Left ventricle myocardium inferior (tissue), 1 donor: ENCODE data around the gene CNTNAP2. TPM values are rescaled to one million over a fixed set of nuclear protein-coding genes. Genes with fewer than 3 reads are reported as not detected.

Experiments
- DNase-seq: peaks from one replicate; pipeline ENCODE4 v3.0.0-alpha.2; 2020
- H3K27ac ChIP-seq: fragments of 200-600 bp; replicated peaks from 2 replicates; pipeline ENCODE4 v1.8.0; 2021
- H3K27me3 ChIP-seq: fragments of 200-600 bp; 2 replicates; pipeline ENCODE4 v1.8.0; 2021; ENCODE audit warnings: low read depth
- H3K36me3 ChIP-seq: fragments of 200-600 bp; 2 replicates; pipeline ENCODE4 v1.8.0; 2021
- H3K4me1 ChIP-seq: fragments of 200-600 bp; 2 replicates; pipeline ENCODE4 v1.8.0; 2021
- H3K4me3 ChIP-seq: fragments of 200-600 bp; 2 replicates; pipeline ENCODE4 v1.8.0; 2021; ENCODE audit warnings: mild to moderate bottlenecking, moderate library complexity
- H3K9me3 ChIP-seq: fragments of 200-600 bp; replicated peaks from 2 replicates; pipeline ENCODE4 v1.8.0; 2021
- intact Hi-C: fragments of 100-400 bp; cut with micrococcal nuclease; formaldehyde crosslinking; loops from one replicate; pipeline ENCODE4 v1.11.0; 2022
- total RNA-seq: library from RNA; stranded (reverse); fragmentation: NEBNext Ultra II Directional; extraction: Animal tissue kit (Norgen Biotek cat#: 25700); gene quantifications from one replicate; pipeline ENCODE4 v1.2.1, GENCODE V29; 2021
- TF ChIP-seq, protein P1 (sequence below): fragments of 200-600 bp; IDR thresholded peaks from 2 replicates; pipeline ENCODE4 v1.8.0; 2021; ENCODE audit warnings: antibody characterized with exemption, mild to moderate bottlenecking, borderline replicate concordance
- donor health status: DM: no; HTN: yes; CAD: no; lungs with severe emphysema.

The CNTNAP2 gene
- total RNA-seq, 1 donor from 2014 or later, result 0.99 TPM

DNA sequence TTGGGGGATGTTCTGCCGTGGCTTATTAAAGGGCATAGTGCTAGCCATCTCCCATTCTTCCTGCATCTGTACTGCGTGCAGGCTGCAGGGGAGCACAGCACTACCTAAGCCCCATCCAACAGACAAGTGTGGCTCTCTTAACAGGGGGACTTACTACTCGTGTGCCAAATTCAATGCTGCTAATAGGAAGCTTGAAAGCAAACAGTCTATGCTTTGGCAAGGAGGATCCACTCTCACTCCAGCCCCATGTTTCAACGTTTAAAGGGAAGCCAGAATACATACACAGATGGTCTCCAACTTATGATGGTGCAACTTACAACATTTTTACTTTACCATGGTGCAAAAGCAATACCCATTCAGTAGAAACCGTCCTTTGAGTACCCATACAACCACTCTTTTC is 2245.9 kb downstream of the CNTNAP2 start:
- intact Hi-C loops, result no loop called here
- no peak for DNase-seq

DNA sequence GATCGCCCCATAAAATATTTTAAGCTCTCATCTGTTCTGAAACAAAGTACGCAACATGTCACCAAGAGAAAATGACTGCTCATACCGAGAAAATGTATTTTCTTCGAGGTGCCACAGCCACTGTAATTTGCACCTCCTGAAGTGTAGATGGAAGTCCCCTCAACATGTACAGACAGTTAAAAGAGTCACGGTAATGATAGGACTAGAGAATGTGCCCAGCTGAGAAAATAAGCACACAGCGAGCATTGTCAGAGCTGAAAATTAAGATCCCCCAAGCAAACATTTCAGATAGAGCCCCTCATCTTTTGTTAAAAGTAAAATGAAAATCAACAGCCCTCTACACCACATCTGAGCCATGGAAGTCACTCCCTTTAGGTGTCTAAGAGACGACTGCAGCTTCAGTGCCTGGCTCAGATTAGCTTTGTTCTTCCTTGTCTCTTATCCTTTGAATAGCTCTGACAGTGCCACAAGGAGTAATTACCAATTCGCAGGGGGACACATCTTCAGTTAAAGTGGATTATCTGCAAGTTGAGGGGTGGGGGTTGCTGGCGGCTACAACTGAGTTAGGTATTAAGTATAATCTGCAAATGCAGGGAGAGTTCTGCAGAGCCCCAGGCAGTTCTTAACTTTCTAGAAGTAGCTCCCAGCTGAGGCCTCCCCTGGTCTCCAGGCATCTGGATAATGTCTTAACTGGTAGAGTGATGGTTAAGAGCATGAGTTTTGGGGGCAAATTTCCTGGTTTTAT is 2251.3 kb downstream of the CNTNAP2 start:
- no peak for DNase-seq

More for the DNA sequence above, 2245.9 kb downstream of the CNTNAP2 start:
- peaks cover 5% of the 10 kb centered on the region for H3K27me3 ChIP-seq
- H3K27ac ChIP-seq, result no peak overlapping the region
- no peak overlapping the region for H3K4me3 ChIP-seq
- H3K4me1 ChIP-seq, result no peaks in the 10 kb centered on the region
- H3K36me3 ChIP-seq, result no peaks in the 10 kb centered on the region
- H3K9me3 ChIP-seq, result no peaks in the 10 kb centered on the region
- TF ChIP-seq, protein P1, sequence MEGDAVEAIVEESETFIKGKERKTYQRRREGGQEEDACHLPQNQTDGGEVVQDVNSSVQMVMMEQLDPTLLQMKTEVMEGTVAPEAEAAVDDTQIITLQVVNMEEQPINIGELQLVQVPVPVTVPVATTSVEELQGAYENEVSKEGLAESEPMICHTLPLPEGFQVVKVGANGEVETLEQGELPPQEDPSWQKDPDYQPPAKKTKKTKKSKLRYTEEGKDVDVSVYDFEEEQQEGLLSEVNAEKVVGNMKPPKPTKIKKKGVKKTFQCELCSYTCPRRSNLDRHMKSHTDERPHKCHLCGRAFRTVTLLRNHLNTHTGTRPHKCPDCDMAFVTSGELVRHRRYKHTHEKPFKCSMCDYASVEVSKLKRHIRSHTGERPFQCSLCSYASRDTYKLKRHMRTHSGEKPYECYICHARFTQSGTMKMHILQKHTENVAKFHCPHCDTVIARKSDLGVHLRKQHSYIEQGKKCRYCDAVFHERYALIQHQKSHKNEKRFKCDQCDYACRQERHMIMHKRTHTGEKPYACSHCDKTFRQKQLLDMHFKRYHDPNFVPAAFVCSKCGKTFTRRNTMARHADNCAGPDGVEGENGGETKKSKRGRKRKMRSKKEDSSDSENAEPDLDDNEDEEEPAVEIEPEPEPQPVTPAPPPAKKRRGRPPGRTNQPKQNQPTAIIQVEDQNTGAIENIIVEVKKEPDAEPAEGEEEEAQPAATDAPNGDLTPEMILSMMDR, result no peak

DNA sequence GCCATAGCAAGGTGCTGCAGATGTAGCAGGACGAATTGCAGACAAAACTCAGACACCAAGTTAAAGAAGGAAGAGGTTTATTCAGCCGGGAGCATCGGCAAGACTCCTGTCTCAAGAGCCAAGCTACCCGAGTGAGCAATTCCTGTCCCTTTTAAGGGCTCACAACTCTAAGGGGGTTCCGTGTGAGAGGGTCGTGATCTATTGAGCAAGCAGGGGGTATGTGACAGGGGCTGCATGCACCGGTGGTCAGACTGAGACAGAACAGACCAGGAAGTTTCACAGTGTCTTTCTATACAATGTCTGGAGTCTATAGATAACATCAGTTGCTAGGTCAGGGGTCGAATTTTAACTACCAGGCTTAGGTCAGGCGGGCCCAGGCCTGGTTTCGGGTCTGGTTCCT is 2252.0 kb downstream of the CNTNAP2 start:
- intact Hi-C loops, result no loop called here

More for the DNA sequence above, 2251.3 kb downstream of the CNTNAP2 start:
- H3K27me3 ChIP-seq, result no peaks in the 10 kb centered on the region
- H3K9me3 ChIP-seq, result no peaks in the 10 kb centered on the region
- no peak overlapping the region for H3K4me3 ChIP-seq
- intact Hi-C loops, result no loop called here
- no peaks in the 10 kb centered on the region for H3K36me3 ChIP-seq
- H3K27ac ChIP-seq, result no peak overlapping the region
- no peaks in the 10 kb centered on the region for H3K4me1 ChIP-seq
- TF ChIP-seq, protein P1, result no peak

DNA sequence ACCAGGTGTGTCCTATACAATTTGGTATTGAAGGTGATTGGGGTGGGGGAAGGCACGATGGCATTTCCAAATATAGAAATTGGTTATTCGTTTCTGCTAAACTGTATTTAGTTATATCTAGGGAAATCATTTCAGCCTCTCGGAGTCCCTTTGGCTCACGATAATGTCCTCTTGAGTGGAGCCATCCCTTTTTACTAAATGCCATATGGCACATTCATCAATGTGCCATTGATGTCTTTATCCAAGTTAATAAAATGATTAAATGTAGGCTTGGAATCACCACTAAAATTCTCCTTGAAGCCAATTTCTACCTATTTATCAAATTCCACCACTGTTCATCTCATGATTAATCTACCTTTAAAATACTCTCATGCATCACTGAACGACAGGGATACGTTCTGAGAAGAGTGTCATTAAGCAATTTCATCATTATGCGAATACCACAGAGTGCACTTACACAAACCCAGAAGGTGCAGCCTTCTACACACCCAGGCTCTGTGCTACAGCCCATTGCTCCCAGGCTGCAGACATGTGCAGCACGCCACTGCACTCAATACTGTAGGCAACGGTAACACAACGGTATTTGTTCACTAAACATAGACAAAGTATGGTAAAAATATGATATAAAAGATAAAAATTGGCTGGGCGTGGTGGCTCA is 2254.8 kb downstream of the CNTNAP2 start:
- no peaks in the 10 kb centered on the region for H3K36me3 ChIP-seq
- no peak overlapping the region for H3K27ac ChIP-seq

More for the DNA sequence above, 2252.0 kb downstream of the CNTNAP2 start:
- Histone ChIP-seq H3K4me1 (no peaks in the 10 kb centered on the region), H3K9me3 (no peaks in the 10 kb centered on the region), H3K36me3 (no peaks in the 10 kb centered on the region), H3K27ac (no peak overlapping the region), H3K27me3 (no peaks in the 10 kb centered on the region), H3K4me3 (no peak overlapping the region)
- TF ChIP-seq, protein P1, result no peak
- no peak for DNase-seq

DNA sequence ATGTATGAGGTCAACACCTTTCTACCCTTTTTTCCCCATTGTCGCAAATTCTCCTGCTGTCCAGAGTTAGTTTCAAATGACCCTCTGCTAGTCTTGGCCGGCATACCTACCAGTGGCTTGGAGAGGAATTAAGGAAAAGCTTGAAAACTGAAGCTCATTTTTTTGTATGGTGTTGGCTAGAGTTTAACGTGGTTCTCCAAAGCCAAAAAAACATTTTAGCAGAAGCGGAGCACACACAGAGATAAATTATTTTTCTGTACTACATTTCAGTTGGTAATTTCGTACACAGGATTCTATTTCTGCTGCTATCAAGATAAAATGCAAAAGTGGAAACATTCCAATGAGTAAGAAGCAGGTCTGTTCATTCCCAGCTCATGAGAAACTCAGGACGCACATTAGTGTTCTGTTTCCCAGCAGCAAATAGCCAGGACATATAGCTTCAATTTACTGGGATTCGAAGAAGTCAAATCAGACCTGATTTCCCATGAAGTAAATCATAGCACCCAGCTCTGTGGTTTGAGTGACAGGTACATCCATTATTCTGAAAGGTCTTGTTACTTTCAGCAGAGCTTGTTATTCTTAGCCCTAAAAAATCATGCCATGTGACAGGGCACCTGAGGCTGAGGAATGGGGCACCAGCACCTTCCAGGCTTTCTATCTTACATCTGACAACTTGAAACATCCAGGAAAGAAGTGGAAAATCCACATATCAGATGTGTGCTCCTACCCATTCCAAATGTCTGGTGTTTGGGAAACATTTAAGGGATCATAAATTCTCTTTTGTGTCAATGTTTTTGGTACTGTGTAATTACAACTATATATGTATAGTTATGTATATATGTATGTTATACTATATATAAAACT is 2258.0 kb downstream of the CNTNAP2 start:
- Histone ChIP-seq H3K27me3 (no peaks in the 10 kb centered on the region), H3K4me1 (no peaks in the 10 kb centered on the region), H3K4me3 (no peak overlapping the region), H3K36me3 (no peaks in the 10 kb centered on the region), H3K9me3 (no peaks in the 10 kb centered on the region), H3K27ac (no peak overlapping the region)
- intact Hi-C loops, result no loop called here
- TF ChIP-seq, protein P1, result no peak
- no peak for DNase-seq

More for the DNA sequence above, 2254.8 kb downstream of the CNTNAP2 start:
- Histone ChIP-seq H3K4me1 (no peaks in the 10 kb centered on the region), H3K4me3 (no peak overlapping the region), H3K9me3 (no peaks in the 10 kb centered on the region), H3K27me3 (no peaks in the 10 kb centered on the region)
- intact Hi-C loops, result no loop called here
- no peak for DNase-seq
- TF ChIP-seq, protein P1, result no peak
